Activated T-helper 17 cell treated with anti-CD3 and anti-CD28 coated beads, Interleukin-2, amount 50 U/mL, for 72 hours (primary cell): Measurements from ENCODE around the gene SLC22A4. TPM values are rescaled to one million over a fixed set of nuclear protein-coding genes. Genes with fewer than 3 reads are reported as not detected.

Experiments
- ATAC-seq: fragments of 150-1000 bp; cut with Tn5 transposase; replicated peaks from 2 replicates; pipeline ENCODE4 v1.10.0; 2021; ENCODE audit warnings: mild to moderate bottlenecking, moderate library complexity
- H3K27ac Mint-ChIP-seq: one replicate; pipeline ENCODE4 v1.8.0; 2022; ENCODE audit warnings: mixed read lengths
- H3K27me3 Mint-ChIP-seq: one replicate; pipeline ENCODE4 v1.8.0; 2022; ENCODE audit warnings: mixed read lengths
- H3K36me3 Mint-ChIP-seq: one replicate; pipeline ENCODE4 v1.8.0; 2022; ENCODE audit warnings: low read depth, mild to moderate bottlenecking, mixed read lengths
- H3K4me1 Mint-ChIP-seq: one replicate; pipeline ENCODE4 v1.8.0; 2022; ENCODE audit warnings: mixed read lengths
- H3K4me3 Mint-ChIP-seq: one replicate; pipeline ENCODE4 v1.8.0; 2022; ENCODE audit warnings: mild to moderate bottlenecking, mixed read lengths
- H3K9me3 Mint-ChIP-seq: one replicate; pipeline ENCODE4 v1.8.0; 2022; ENCODE audit warnings: mixed read lengths
- total RNA-seq, 2 donors: library from RNA; stranded (reverse); gene quantifications; one replicate each; pipeline ENCODE4 v1.2.3, GENCODE V29; 2022

The SLC22A4 gene
- total RNA-seq, 2 donors from 2014 or later, result 0.58 to 0.93 TPM

GRCh38 chr5:132372127-132372526, 77.9 kb downstream of the SLC22A4 start:
- no peak for ATAC-seq
- Mint-ChIP-seq H3K9me3 (no peaks in the 10 kb centered on the region), H3K36me3 (no peaks in the 10 kb centered on the region), H3K27me3 (no peaks in the 10 kb centered on the region), H3K4me1 (no peaks in the 10 kb centered on the region), H3K27ac (no peak overlapping the region), H3K4me3 (peak overlapping the region; percentile 88)

DNA sequence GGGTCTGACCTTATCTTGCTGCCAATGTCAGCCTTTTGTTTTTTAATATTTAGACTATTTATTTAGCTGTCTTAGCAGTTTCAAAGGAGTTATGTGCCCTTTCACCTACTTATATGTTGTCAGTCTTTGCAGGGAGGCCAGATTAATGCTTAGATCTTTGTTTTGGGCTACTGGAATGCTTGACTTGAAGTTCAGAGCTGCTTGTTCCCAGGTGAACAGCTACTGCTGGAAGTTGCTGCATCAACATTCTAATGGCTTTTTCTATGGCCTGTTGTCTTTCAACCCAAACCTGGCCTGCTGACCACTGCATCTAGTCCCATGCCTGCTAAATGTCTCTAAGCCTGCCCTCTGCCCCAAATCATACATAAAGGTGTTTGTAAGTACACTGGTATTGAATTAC, 78.3 kb downstream of the SLC22A4 start:
- no peaks in the 10 kb centered on the region for H3K9me3 Mint-ChIP-seq
- no peaks in the 10 kb centered on the region for H3K36me3 Mint-ChIP-seq
- H3K4me1 Mint-ChIP-seq, result no peaks in the 10 kb centered on the region
- no peak overlapping the region for H3K4me3 Mint-ChIP-seq
- no peaks in the 10 kb centered on the region for H3K27me3 Mint-ChIP-seq
- H3K27ac Mint-ChIP-seq, result no peak overlapping the region
- ATAC-seq, result no peak

- Mint-ChIP-seq H3K27ac (no peak overlapping the region), H3K36me3 (no peaks in the 10 kb centered on the region), H3K4me1 (no peaks in the 10 kb centered on the region), H3K27me3 (no peaks in the 10 kb centered on the region), H3K9me3 (no peaks in the 10 kb centered on the region), H3K4me3 (no peak overlapping the region)
- no peak for ATAC-seq
These were observed 81.8 kb downstream of the SLC22A4 start for GRCh38 chr5:132375957-132376356.

DNA sequence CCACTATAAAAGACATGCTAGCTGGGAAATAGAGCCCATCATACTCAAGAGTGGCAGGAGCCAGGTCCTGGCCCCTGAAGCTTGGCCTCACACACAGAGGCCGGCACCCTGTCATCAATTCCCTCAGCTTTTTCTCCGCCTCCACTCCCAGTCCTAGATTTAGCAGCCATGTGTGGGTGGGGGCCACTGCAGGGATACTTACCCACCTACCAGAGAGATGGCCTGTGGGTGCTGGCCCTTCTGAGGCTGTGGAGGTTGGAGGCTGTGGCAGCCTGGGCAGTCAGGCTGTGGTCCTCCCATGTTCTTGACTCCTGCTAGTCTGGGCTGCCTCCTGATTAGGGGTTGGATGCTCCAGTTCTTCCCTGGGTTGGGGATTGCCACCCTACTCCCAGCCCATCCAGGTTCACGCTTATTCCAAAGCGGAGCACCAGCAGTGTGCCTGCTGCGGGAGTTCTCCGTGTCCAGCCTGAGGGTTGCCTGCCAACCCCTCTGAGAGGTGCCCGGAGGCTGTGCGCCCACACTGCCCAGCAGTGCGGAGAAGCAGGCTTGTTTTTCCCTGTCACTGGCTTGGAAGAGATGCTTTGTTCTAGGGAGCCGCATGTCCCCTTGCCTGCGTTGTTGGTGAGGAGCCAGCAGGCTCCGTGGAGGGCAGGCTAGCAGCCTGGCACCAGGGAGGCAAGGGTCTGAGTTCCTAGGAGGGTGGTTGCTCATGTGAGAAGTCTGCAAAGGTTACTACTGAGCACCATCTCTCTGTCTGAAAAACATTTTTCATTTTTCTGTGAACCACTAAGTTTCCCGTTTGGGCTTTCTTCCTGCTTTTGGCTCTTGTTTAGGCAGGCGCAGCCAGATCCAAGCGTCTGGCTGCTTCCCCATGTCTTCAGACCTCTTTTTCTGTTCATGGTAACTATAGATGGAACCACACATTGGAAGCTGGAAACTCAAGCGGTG, 82.8 kb downstream of the SLC22A4 start:
- Mint-ChIP-seq H3K9me3 (no peaks in the 10 kb centered on the region), H3K4me1 (no peaks in the 10 kb centered on the region), H3K27ac (no peak overlapping the region), H3K4me3 (no peak overlapping the region), H3K36me3 (no peaks in the 10 kb centered on the region), H3K27me3 (no peaks in the 10 kb centered on the region)
- ATAC-seq, result no peak

- H3K27me3 Mint-ChIP-seq, result no peaks in the 10 kb centered on the region
- no peak for ATAC-seq
- H3K9me3 Mint-ChIP-seq, result no peaks in the 10 kb centered on the region
- no peaks in the 10 kb centered on the region for H3K4me1 Mint-ChIP-seq
- no peak overlapping the region for H3K27ac Mint-ChIP-seq
- H3K36me3 Mint-ChIP-seq, result no peaks in the 10 kb centered on the region
- no peak overlapping the region for H3K4me3 Mint-ChIP-seq
These were observed 83.5 kb downstream of the SLC22A4 start for GRCh38 chr5:132377738-132378137.

GRCh38 chr5:132378580-132378979, 84.4 kb downstream of the SLC22A4 start:
- H3K4me3 Mint-ChIP-seq, result no peak overlapping the region
- no peaks in the 10 kb centered on the region for H3K9me3 Mint-ChIP-seq
- H3K36me3 Mint-ChIP-seq, result no peaks in the 10 kb centered on the region
- no peak overlapping the region for H3K27ac Mint-ChIP-seq
- ATAC-seq, result peak; percentile 28
- no peaks in the 10 kb centered on the region for H3K4me1 Mint-ChIP-seq
- H3K27me3 Mint-ChIP-seq, result no peaks in the 10 kb centered on the region

- no peaks in the 10 kb centered on the region for H3K36me3 Mint-ChIP-seq
- H3K4me3 Mint-ChIP-seq, result no peak overlapping the region
- peaks cover under 1% of the 10 kb centered on the region for H3K4me1 Mint-ChIP-seq
- ATAC-seq, result no peak
- no peaks in the 10 kb centered on the region for H3K27me3 Mint-ChIP-seq
- H3K9me3 Mint-ChIP-seq, result no peaks in the 10 kb centered on the region
- H3K27ac Mint-ChIP-seq, result no peak overlapping the region
These were observed 85.9 kb downstream of the SLC22A4 start for GRCh38 chr5:132380047-132380446.

DNA sequence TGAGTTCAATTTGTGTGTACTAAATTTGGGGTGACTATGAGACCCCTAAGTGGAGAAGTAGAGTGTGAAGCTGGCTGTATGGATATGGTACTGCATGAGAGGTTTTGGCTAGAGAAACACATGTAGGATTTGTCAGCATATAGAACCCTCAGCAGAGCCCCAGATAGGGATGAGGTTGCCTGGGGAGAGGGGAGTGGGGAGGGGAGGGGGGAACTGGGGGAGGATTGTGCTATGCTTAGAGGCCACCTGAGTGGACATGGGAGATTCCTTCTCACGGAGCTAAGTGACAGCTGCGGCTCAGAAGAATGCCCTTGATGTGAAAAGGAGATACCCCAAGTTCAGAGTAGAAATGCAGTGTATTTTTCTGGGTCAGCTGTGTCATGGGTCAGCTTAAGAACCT, 86.5 kb downstream of the SLC22A4 start:
- peaks cover 7% of the 10 kb centered on the region for H3K4me1 Mint-ChIP-seq
- no peaks in the 10 kb centered on the region for H3K36me3 Mint-ChIP-seq
- no peaks in the 10 kb centered on the region for H3K27me3 Mint-ChIP-seq
- no peaks in the 10 kb centered on the region for H3K9me3 Mint-ChIP-seq
- ATAC-seq, result no peak
- H3K27ac Mint-ChIP-seq, result no peak overlapping the region
- no peak overlapping the region for H3K4me3 Mint-ChIP-seq

GRCh38 chr5:132381614-132382013, 87.4 kb downstream of the SLC22A4 start:
- ATAC-seq, result no peak
- peaks cover 14% of the 10 kb centered on the region for H3K4me1 Mint-ChIP-seq
- no peaks in the 10 kb centered on the region for H3K9me3 Mint-ChIP-seq
- peak overlapping the region; percentile 13 for H3K27ac Mint-ChIP-seq
- no peaks in the 10 kb centered on the region for H3K27me3 Mint-ChIP-seq
- H3K4me3 Mint-ChIP-seq, result no peak overlapping the region
- H3K36me3 Mint-ChIP-seq, result no peaks in the 10 kb centered on the region

- H3K4me1 Mint-ChIP-seq, result peaks cover 25% of the 10 kb centered on the region
- no peaks in the 10 kb centered on the region for H3K36me3 Mint-ChIP-seq
- H3K27ac Mint-ChIP-seq, result peak overlapping the region; percentile 7
- ATAC-seq, result no peak
- H3K9me3 Mint-ChIP-seq, result no peaks in the 10 kb centered on the region
- H3K4me3 Mint-ChIP-seq, result no peak overlapping the region
- H3K27me3 Mint-ChIP-seq, result no peaks in the 10 kb centered on the region
These were observed 89.1 kb downstream of the SLC22A4 start for GRCh38 chr5:132383261-132383660.

- Mint-ChIP-seq H3K9me3 (no peaks in the 10 kb centered on the region), H3K27me3 (no peaks in the 10 kb centered on the region), H3K27ac (no peak overlapping the region), H3K4me1 (peaks cover 25% of the 10 kb centered on the region), H3K36me3 (no peaks in the 10 kb centered on the region), H3K4me3 (no peak overlapping the region)
- ATAC-seq, result no peak
These were observed 89.8 kb downstream of the SLC22A4 start for GRCh38 chr5:132383984-132384383.

DNA sequence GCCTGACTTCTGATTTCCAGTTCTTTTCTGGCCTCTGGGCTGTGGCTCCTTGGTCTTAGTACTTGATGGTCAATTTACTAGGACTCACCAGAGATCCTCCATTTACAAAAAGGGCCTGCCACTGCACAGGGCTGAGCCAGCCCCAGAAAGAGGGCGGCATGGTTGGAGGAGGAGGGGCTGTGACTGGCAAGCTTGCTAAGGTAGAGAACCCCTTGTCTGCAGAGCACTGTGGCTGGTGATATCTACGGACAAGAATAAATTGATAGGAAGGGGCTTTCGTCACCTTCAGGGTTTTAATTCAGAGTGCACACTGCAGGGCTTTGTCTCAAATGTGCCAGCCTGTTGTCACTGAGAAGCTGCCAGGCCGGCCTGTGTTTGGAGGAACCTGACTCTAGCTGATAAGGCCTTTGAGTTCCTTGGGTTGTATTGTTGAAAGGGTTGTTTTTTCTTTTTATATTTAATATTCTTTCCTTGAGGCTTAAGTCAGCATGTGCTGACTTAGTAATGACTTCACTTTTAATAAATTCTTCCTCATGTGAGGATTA, 90.4 kb downstream of the SLC22A4 start:
- Mint-ChIP-seq H3K9me3 (no peaks in the 10 kb centered on the region), H3K4me3 (no peak overlapping the region), H3K36me3 (no peaks in the 10 kb centered on the region), H3K27ac (no peak overlapping the region), H3K4me1 (peaks cover 25% of the 10 kb centered on the region), H3K27me3 (no peaks in the 10 kb centered on the region)
- no peak for ATAC-seq

DNA sequence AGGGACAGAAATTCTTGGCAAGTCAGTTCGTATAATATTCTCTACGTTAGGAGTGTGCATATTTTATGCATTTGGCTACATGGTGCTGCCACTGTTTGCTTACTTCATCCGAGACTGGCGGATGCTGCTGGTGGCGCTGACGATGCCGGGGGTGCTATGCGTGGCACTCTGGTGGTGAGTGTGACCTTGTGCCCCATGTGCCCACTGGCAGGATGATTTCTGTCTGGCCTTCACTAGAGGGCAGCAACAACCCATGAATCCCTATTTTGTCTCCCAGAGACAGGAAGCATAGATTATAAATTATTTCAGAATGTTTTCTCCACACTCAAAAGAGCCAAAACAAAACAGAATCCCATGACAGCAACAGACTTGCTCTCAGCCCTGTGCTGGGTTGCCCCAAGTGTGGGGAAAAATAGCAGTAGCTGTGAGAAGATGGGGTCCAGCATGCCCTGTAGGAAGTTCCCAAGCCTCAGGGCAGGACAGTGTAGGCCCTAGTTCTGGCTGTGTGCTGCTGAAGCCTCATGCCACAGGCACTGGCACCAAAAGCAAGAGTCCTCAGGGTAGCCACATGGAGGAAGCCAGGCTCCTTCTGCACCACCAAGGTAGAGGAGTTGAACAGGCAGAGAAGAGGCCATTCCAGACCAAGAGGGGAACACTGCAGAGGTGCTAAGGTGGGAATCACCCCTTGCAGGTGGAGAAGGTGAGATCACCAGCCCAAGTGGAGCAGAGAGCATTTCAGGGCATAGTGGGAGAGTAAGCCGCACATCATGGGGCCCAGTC, 91.3 kb downstream of the SLC22A4 start:
- peak; percentile 60 for ATAC-seq
- Mint-ChIP-seq H3K27me3 (no peaks in the 10 kb centered on the region), H3K9me3 (no peaks in the 10 kb centered on the region), H3K36me3 (no peaks in the 10 kb centered on the region), H3K4me3 (no peak overlapping the region), H3K4me1 (peaks cover 33% of the 10 kb centered on the region), H3K27ac (peak overlapping the region; percentile 88)

- Mint-ChIP-seq H3K36me3 (no peaks in the 10 kb centered on the region), H3K4me3 (peak overlapping the region; percentile 5), H3K27me3 (no peaks in the 10 kb centered on the region), H3K27ac (no peak overlapping the region), H3K4me1 (peaks cover 44% of the 10 kb centered on the region), H3K9me3 (no peaks in the 10 kb centered on the region)
- ATAC-seq, result peak; percentile 84
These were observed 92.6 kb downstream of the SLC22A4 start for GRCh38 chr5:132386644-132387286.
